Hepatocyte (in vitro differentiated cells): ENCODE measurements around the gene MIR17HG. TPM values are rescaled to one million over a fixed set of nuclear protein-coding genes. Genes with fewer than 3 reads are reported as not detected.

Experiments
- DNase-seq: peaks from one replicate; pipeline ENCODE4 v3.0.0-alpha.2; 2016; ENCODE audit warnings: low spot score
- H2AFZ ChIP-seq: fragments of 200-600 bp; sonication (generic); 2 replicates; pipeline ENCODE4 v1.6.0; 2016; ENCODE audit warnings: antibody characterized with exemption, mild to moderate bottlenecking
- H3K27ac ChIP-seq: fragments of 200-600 bp; sonication (generic); 2 replicates; pipeline ENCODE4 v1.5.1; 2016; ENCODE audit warnings: mild to moderate bottlenecking
- H3K27me3 ChIP-seq: fragments of 200-600 bp; sonication (generic); 2 replicates; pipeline ENCODE4 v1.6.1; 2016
- H3K36me3 ChIP-seq: fragments of 200-600 bp; sonication (generic); replicated peaks from 2 replicates; pipeline ENCODE4 v1.5.1; 2016; ENCODE audit warnings: low read depth; ENCODE audit not compliant: insufficient read depth
- H3K4me1 ChIP-seq: fragments of 200-600 bp; sonication (generic); 2 replicates; pipeline ENCODE4 v1.5.1; 2016; ENCODE audit warnings: mild to moderate bottlenecking, moderate library complexity; ENCODE audit not compliant: insufficient read depth
- H3K4me2 ChIP-seq: fragments of 200-600 bp; sonication (generic); 2 replicates; pipeline ENCODE4 v1.6.0; 2016
- H3K4me3 ChIP-seq: fragments of 200-600 bp; sonication (generic); 2 replicates; pipeline ENCODE4 v1.5.1; 2016; ENCODE audit warnings: mild to moderate bottlenecking
- H3K79me2 ChIP-seq: fragments of 200-600 bp; sonication (generic); 2 replicates; pipeline ENCODE4 v1.6.0; 2017; ENCODE audit warnings: mild to moderate bottlenecking
- H3K9me2 ChIP-seq: fragments of 200-600 bp; sonication (generic); replicated peaks from 2 replicates; pipeline ENCODE4 v1.6.0; 2017; ENCODE audit warnings: mild to moderate bottlenecking; ENCODE audit not compliant: insufficient read depth
- H3K9me3 ChIP-seq: fragments of 200-600 bp; sonication (generic); 2 replicates; pipeline ENCODE4 v1.5.1; 2016; ENCODE audit warnings: low read depth, mild to moderate bottlenecking
- H4K20me1 ChIP-seq: fragments of 200-600 bp; sonication (generic); 2 replicates; pipeline ENCODE4 v1.6.0; 2016; ENCODE audit warnings: mild to moderate bottlenecking; ENCODE audit not compliant: insufficient read depth, poor library complexity, severe bottlenecking
- EZH2 ChIP-seq: fragments of 200-600 bp; sonication (generic); IDR thresholded peaks from 2 replicates; pipeline ENCODE4 v1.6.1; 2016; ENCODE audit warnings: antibody characterized with exemption, mild to moderate bottlenecking, borderline replicate concordance
- EZH2phosphoT487 ChIP-seq: fragments of 200-600 bp; sonication (generic); IDR thresholded peaks from one replicate; pipeline ENCODE4 v1.6.1; 2018; ENCODE audit warnings: antibody characterized with exemption, mild to moderate bottlenecking, low read depth, moderate library complexity; ENCODE audit not compliant: unreplicated experiment, severe bottlenecking
- WGBS: methylation state at CpG from one replicate; pipeline ENCODE4 v1.1.6; 2016; ENCODE audit warnings: low lambda C conversion rate; ENCODE audit errors: missing lambda C conversion rate; 5-methylcytosine and 5-hydroxymethylcytosine counted together
- polyA plus RNA-seq: library from polyadenylated mRNA; unstranded; fragments of >200 nt; fragmentation: Nextera tagmentation; extraction: Ambion mirVana; gene quantifications from 2 replicates; pipeline ENCODE4 v1.2.1, GENCODE V29; 2016
- total RNA-seq: library from RNA; depleted of rRNA; stranded (reverse); fragments of >200 nt; gene quantifications from 2 replicates; pipeline ENCODE4 v1.2.3, GENCODE V29; 2014
- TF ChIP-seq, protein P1 (sequence below): fragments of 200-600 bp; sonication (generic); IDR thresholded peaks from 2 replicates; pipeline ENCODE4 v1.5.1; 2016; ENCODE audit warnings: antibody characterized with exemption, mild to moderate bottlenecking; ENCODE audit not compliant: poor library complexity

MIR17HG gene
- total and polyA plus RNA-seq, 2 experiments from 2014 or later: 2.6 to 8.4 TPM

DNA sequence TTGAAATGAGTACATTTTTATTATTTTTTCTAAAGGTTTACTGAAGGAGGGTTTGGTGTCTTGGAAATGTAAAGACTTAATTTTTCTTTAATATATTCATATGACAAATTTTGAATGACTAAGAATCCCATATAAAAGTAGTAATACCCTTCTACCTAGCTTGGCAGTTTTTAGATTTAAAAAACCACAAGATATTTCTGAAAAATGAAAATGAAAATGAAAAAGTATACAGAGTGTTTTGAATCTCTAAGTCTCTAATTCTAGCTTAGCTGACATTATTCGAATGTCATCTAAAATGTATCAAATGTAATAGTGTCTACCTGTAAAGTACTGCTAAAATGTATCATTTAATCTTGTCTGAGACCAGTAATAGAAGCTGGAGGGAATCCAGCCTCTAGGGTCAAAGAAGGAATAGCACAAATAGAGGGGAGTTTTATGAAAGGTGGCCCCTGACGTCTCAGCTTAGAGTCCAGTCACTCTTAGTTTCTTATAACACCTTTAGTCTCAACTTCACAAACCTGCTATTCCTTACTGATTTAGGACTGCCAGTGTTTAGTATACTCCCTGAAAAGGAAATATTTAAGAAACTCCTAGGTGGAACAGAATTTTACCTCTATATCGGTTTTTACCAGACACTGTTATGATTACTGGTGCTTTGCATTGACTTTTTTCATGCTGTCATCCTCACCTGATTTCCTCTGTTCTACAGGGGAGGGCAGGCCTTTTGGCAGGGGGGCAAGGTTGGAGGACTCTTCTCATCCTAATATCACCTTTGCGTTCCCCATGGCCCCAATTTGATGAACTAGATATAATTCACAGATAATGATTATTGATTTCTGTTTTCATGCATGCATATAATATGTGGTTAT lies 16.2 kb upstream of the MIR17HG start:
- Histone ChIP-seq H3K36me3 (no peaks in the 10 kb centered on the region), H3K4me2 (no peak overlapping the region), H2AFZ (no peak overlapping the region), H4K20me1 (no peaks in the 10 kb centered on the region), H3K9me3 (no peaks in the 10 kb centered on the region), H3K27ac (no peak overlapping the region), H3K4me1 (no peaks in the 10 kb centered on the region), H3K27me3 (peaks cover 4% of the 10 kb centered on the region), H3K4me3 (no peak overlapping the region), H3K9me2 (no peaks in the 10 kb centered on the region), H3K79me2 (no peaks in the 10 kb centered on the region)
- 86% methylated on average over 4 of the region's 4 CpGs for WGBS
- TF ChIP-seq, protein P1, sequence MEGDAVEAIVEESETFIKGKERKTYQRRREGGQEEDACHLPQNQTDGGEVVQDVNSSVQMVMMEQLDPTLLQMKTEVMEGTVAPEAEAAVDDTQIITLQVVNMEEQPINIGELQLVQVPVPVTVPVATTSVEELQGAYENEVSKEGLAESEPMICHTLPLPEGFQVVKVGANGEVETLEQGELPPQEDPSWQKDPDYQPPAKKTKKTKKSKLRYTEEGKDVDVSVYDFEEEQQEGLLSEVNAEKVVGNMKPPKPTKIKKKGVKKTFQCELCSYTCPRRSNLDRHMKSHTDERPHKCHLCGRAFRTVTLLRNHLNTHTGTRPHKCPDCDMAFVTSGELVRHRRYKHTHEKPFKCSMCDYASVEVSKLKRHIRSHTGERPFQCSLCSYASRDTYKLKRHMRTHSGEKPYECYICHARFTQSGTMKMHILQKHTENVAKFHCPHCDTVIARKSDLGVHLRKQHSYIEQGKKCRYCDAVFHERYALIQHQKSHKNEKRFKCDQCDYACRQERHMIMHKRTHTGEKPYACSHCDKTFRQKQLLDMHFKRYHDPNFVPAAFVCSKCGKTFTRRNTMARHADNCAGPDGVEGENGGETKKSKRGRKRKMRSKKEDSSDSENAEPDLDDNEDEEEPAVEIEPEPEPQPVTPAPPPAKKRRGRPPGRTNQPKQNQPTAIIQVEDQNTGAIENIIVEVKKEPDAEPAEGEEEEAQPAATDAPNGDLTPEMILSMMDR: no peak
- no peak for TF ChIP-seq EZH2phosphoT487
- DNase-seq: no peak

DNA sequence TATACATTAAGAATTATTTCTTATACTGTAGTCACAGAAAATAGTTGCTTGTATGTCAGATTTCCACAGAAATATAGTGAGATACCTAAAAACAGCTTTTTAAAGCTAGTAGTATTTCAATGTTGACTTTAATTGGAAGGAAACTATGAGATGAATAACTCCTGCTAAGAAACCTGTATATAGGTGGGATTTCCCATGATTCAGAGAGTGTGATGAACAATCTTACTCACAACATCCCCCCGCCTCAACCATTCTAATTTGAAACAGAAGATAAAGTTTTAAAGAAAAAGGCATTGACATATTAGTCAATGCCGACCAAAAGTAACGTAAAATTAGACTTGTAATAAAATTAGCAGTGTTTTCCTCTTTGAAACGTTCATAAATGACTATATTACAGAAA lies 1.4 kb upstream of the MIR17HG start:
- no peak overlapping the region for H2AFZ ChIP-seq
- peaks cover 19% of the 10 kb centered on the region for H3K79me2 ChIP-seq
- no peaks in the 10 kb centered on the region for H3K9me2 ChIP-seq
- H4K20me1 ChIP-seq: peaks cover 19% of the 10 kb centered on the region
- WGBS: 78% methylated on average over 4 of the region's 4 CpGs
- peaks cover 16% of the 10 kb centered on the region for H3K4me1 ChIP-seq
- no peak overlapping the region for H3K27ac ChIP-seq
- no peak for DNase-seq
- H3K36me3 ChIP-seq: no peaks in the 10 kb centered on the region
- TF ChIP-seq, protein P1: no peak
- TF ChIP-seq EZH2phosphoT487 (no peak), EZH2 (no peak)
- H3K4me3 ChIP-seq: no peak overlapping the region
- H3K9me3 ChIP-seq: no peaks in the 10 kb centered on the region
- H3K4me2 ChIP-seq: no peak overlapping the region
- peaks cover 19% of the 10 kb centered on the region for H3K27me3 ChIP-seq

DNA sequence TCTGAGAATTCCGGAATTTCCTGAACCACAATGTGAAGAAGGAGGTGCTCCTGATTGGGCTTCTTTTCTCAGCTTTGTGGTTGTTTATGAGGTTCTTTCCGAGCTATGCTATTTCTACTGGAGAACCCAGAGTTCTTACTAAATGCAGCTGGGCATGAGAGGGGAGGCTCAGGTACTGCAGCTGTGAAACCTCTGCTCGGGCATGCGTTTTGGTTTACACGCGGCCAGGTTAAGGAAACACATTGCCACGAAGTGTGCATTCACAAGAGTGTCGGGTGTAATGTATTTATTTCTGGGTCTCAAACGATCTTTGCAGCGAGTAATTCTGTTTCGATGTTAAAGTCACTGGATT lies 661 bp upstream of the MIR17HG start:
- Histone ChIP-seq H2AFZ (peak overlapping the region; percentile 67), H3K9me2 (no peaks in the 10 kb centered on the region), H4K20me1 (peaks cover 26% of the 10 kb centered on the region), H3K4me1 (peaks cover 21% of the 10 kb centered on the region), H3K79me2 (peaks cover 27% of the 10 kb centered on the region), H3K27ac (peak overlapping the region; percentile 59), H3K36me3 (no peaks in the 10 kb centered on the region), H3K9me3 (no peaks in the 10 kb centered on the region), H3K4me3 (peak overlapping the region; percentile 55), H3K27me3 (peaks cover 19% of the 10 kb centered on the region), H3K4me2 (peak overlapping the region; percentile 88)
- TF ChIP-seq, protein P1: no peak
- TF ChIP-seq EZH2phosphoT487: no peak
- DNase-seq: peak; percentile 27
- 1% methylated on average over 11 of the region's 11 CpGs for WGBS
